Measurements from ENCODE around the gene SMCO1. TPM values are rescaled to one million over a fixed set of nuclear protein-coding genes. Genes with fewer than 3 reads are reported as not detected.
"Not testable (repeated sequence)": the region's sequence is repeated elsewhere in the genome, so short reads cannot be mapped to it uniquely, and the experiment has no call there.

The SMCO1 gene
- total RNA-seq, 1 donor from 2014 or later: not detected

GRCh38 chr3:196514350-196514716 lies 813 bp downstream of the SMCO1 start:
- Mint-ChIP-seq H3K4me1 (ENCODE audit: low read depth) (no peaks in the 10 kb centered on the region), H3K27me3 (peaks cover 4% of the 10 kb centered on the region), H3K36me3 (ENCODE audit: insufficient read depth) (no peaks in the 10 kb centered on the region), H3K27ac (no peak overlapping the region), H3K9me3 (ENCODE audit: low read depth) (peaks cover 15% of the 10 kb centered on the region), H3K4me3 (ENCODE audit: low read depth) (no peak overlapping the region)
- no peak for DNase-seq (ENCODE audit: low spot score, unreplicated experiment)
- TF ChIP-seq, protein P1, sequence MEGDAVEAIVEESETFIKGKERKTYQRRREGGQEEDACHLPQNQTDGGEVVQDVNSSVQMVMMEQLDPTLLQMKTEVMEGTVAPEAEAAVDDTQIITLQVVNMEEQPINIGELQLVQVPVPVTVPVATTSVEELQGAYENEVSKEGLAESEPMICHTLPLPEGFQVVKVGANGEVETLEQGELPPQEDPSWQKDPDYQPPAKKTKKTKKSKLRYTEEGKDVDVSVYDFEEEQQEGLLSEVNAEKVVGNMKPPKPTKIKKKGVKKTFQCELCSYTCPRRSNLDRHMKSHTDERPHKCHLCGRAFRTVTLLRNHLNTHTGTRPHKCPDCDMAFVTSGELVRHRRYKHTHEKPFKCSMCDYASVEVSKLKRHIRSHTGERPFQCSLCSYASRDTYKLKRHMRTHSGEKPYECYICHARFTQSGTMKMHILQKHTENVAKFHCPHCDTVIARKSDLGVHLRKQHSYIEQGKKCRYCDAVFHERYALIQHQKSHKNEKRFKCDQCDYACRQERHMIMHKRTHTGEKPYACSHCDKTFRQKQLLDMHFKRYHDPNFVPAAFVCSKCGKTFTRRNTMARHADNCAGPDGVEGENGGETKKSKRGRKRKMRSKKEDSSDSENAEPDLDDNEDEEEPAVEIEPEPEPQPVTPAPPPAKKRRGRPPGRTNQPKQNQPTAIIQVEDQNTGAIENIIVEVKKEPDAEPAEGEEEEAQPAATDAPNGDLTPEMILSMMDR (IDR thresholded peaks at IDR 0.05; ENCODE audit: unreplicated experiment): no peak

DNA sequence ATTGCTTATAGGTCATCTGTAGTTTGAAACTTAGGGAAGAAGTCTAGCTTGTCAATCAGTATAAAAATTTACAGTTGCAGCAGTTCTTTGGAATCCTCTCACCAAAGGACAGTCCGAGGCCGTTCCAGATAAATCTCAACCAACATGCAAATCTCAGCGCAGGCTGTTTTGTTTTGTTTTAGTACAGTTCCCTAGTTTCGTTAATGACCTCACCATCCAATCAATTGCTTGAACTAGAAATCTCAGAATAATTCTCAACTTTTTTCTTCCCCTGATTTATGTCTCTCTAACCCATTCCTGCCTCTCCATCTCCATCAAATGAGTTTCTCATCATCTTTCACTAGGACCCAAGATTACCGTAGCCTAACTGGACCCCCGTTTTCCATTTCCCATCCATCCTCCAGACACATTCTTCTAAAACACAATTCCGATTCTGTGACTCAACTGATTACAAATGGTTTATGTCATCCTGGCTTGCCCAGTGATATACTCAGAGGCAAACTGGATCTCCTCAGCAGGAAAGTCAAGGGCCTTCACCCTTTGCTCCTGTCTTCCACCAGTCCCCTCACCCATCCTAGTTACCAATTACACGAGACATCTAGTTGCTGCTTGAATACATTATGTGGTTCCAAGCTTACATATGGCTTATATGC lies 1.3 kb downstream of the SMCO1 start:
- Mint-ChIP-seq H3K27ac (no peak overlapping the region), H3K4me3 (ENCODE audit: low read depth) (no peak overlapping the region)
- no peak for DNase-seq (ENCODE audit: low spot score, unreplicated experiment)

GRCh38 chr3:196511646-196512425 lies 3.3 kb downstream of the SMCO1 start:
- H3K36me3 Mint-ChIP-seq (ENCODE audit: insufficient read depth); H3K27me3 Mint-ChIP-seq; DNase-seq (ENCODE audit: low spot score, unreplicated experiment); H3K4me1 Mint-ChIP-seq (ENCODE audit: low read depth); H3K4me3 Mint-ChIP-seq (ENCODE audit: low read depth); H3K27ac Mint-ChIP-seq: not testable (repeated sequence)
- H3K9me3 Mint-ChIP-seq (ENCODE audit: low read depth): peaks cover 12% of the 10 kb centered on the region

More for the DNA sequence above, 1.3 kb downstream of the SMCO1 start:
- no peaks in the 10 kb centered on the region for H3K4me1 Mint-ChIP-seq (ENCODE audit: low read depth)
- peaks cover 4% of the 10 kb centered on the region for H3K27me3 Mint-ChIP-seq
- H3K9me3 Mint-ChIP-seq (ENCODE audit: low read depth): peaks cover 11% of the 10 kb centered on the region
- H3K36me3 Mint-ChIP-seq (ENCODE audit: insufficient read depth): no peaks in the 10 kb centered on the region
- TF ChIP-seq, protein P1 (IDR thresholded peaks at IDR 0.05; ENCODE audit: unreplicated experiment): no peak

GRCh38 chr3:196511108-196511507 lies 4.0 kb downstream of the SMCO1 start:
- H3K9me3 Mint-ChIP-seq (ENCODE audit: low read depth): peaks cover 14% of the 10 kb centered on the region
- DNase-seq (ENCODE audit: low spot score, unreplicated experiment); H3K27ac Mint-ChIP-seq; H3K27me3 Mint-ChIP-seq; H3K36me3 Mint-ChIP-seq (ENCODE audit: insufficient read depth); H3K4me1 Mint-ChIP-seq (ENCODE audit: low read depth); H3K4me3 Mint-ChIP-seq (ENCODE audit: low read depth): not testable (repeated sequence)

- H3K27me3 Mint-ChIP-seq: peaks cover under 1% of the 10 kb centered on the region
- peaks cover 2% of the 10 kb centered on the region for H3K4me1 Mint-ChIP-seq (ENCODE audit: low read depth)
- no peak overlapping the region for H3K27ac Mint-ChIP-seq
- no peak for DNase-seq (ENCODE audit: low spot score, unreplicated experiment)
- H3K36me3 Mint-ChIP-seq (ENCODE audit: insufficient read depth): no peaks in the 10 kb centered on the region
- TF ChIP-seq, protein P1 (IDR thresholded peaks at IDR 0.05; ENCODE audit: unreplicated experiment): no peak
- H3K4me3 Mint-ChIP-seq (ENCODE audit: low read depth): no peak overlapping the region
- H3K9me3 Mint-ChIP-seq (ENCODE audit: low read depth): peaks cover 8% of the 10 kb centered on the region
These were observed 8.5 kb downstream of the SMCO1 start for GRCh38 chr3:196506687-196507086.

DNA sequence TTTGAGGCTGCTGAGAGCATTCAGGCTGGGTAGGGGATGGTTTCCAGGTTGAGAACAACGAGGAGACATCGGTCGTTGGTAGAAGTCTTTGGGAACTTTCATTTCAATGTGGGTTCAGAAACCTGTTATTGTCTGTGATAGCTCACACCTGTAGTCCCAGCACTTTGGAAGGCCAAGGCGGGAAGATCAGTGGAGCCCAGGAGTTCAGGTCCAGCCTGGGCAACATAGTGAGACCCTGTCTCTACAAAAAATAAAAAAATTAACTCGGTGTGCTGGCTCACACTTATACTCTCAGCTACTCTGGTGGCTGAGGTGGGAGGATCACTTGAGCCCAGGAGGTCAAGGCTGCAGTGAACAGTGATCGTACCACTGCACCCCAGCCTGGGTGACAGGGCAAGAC lies 10.6 kb downstream of the SMCO1 start:
- Mint-ChIP-seq H3K9me3 (ENCODE audit: low read depth) (peaks cover 8% of the 10 kb centered on the region), H3K27me3 (no peaks in the 10 kb centered on the region), H3K36me3 (ENCODE audit: insufficient read depth) (peaks cover 3% of the 10 kb centered on the region), H3K27ac (no peak overlapping the region), H3K4me1 (ENCODE audit: low read depth) (peaks cover 14% of the 10 kb centered on the region), H3K4me3 (ENCODE audit: low read depth) (peak overlapping the region; percentile 96)
- DNase-seq (ENCODE audit: low spot score, unreplicated experiment): no peak
- TF ChIP-seq, protein P1 (IDR thresholded peaks at IDR 0.05; ENCODE audit: unreplicated experiment): no peak

DNA sequence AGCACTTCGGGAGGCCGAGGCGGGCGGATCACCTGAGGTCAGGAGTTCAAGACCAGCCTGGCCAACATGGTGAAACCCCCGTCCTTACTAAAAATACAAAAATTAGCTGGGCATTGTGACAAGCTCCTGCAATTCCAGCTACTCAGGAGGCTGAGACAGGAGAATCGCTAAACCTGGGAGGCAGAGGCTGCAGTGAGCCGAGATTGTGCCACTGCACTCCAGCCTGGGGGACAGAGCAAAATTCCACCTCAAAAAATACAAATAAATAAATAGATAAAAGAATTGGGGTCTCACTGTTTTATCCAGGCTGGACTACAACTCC lies 11.1 kb downstream of the SMCO1 start:
- not testable (repeated sequence) for DNase-seq (ENCODE audit: low spot score, unreplicated experiment); H3K36me3 Mint-ChIP-seq (ENCODE audit: insufficient read depth); H3K27me3 Mint-ChIP-seq; H3K9me3 Mint-ChIP-seq (ENCODE audit: low read depth)
- Mint-ChIP-seq H3K4me3 (ENCODE audit: low read depth) (peak overlapping the region; percentile 96), H3K4me1 (ENCODE audit: low read depth) (peaks cover 14% of the 10 kb centered on the region), H3K27ac (peak overlapping the region; percentile 96)
